LNCaP clone FGC (cell line): ENCODE measurements around the gene WDR74.

Experiments
- DNase-seq: peaks from one replicate; pipeline ENCODE4 v3.0.0-alpha.2; 2011; ENCODE audit warnings: low read depth
- H3K4me3 ChIP-seq: 2 replicates; pipeline ENCODE4 v1.5.1; 2011; ENCODE audit warnings: mild to moderate bottlenecking, low read depth, low read length, control low read depth
- CTCF ChIP-seq: IDR thresholded peaks from 2 replicates; pipeline ENCODE4 v1.5.1; 2012; ENCODE audit warnings: mild to moderate bottlenecking; ENCODE audit not compliant: control insufficient read depth, insufficient read depth; ENCODE audit errors: extremely low read depth

Gene WDR74

GRCh38 chr11:62811659-62812058 is 27.7 kb downstream of the WDR74 start:
- no peak overlapping the region for H3K4me3 ChIP-seq
- DNase-seq: no peak
- TF ChIP-seq CTCF: no peak

- no peak for TF ChIP-seq CTCF
- DNase-seq: no peak
- no peak overlapping the region for H3K4me3 ChIP-seq
Observed at GRCh38 chr11:62810748-62811147, 28.6 kb downstream of the WDR74 start.

GRCh38 chr11:62806611-62807121 is 32.7 kb downstream of the WDR74 start:
- no peak for DNase-seq
- H3K4me3 ChIP-seq: no peak overlapping the region
- no peak for TF ChIP-seq CTCF

- no peak for DNase-seq
- H3K4me3 ChIP-seq: peak overlapping the region; percentile 94
- no peak for TF ChIP-seq CTCF
Observed at GRCh38 chr11:62805961-62806441, 33.4 kb downstream of the WDR74 start.

GRCh38 chr11:62805076-62805892 is 34.1 kb downstream of the WDR74 start, which contains the start of gene NXF1:
TSS of gene NXF1 (minus strand) at chr11:62805440. CDS start at chr11:62805356, 84 bp downstream.
- TF ChIP-seq CTCF: no peak
- peak; percentile 74 for DNase-seq
- peak within 1 kb of the TSS; percentile 94 for H3K4me3 ChIP-seq

GRCh38 chr11:62804310-62805075 is 34.9 kb downstream of the WDR74 start:
- H3K4me3 ChIP-seq: peak overlapping the region; percentile 94
- no peak for DNase-seq
- TF ChIP-seq CTCF: no peak
